ENCODE measurements around the gene USH2A. TPM values are rescaled to one million over a fixed set of nuclear protein-coding genes. Genes with fewer than 3 reads are reported as not detected.

The USH2A gene
- total RNA-seq, 4 donors from 2014 or later, result 0.14 TPM; not detected in 3

DNA sequence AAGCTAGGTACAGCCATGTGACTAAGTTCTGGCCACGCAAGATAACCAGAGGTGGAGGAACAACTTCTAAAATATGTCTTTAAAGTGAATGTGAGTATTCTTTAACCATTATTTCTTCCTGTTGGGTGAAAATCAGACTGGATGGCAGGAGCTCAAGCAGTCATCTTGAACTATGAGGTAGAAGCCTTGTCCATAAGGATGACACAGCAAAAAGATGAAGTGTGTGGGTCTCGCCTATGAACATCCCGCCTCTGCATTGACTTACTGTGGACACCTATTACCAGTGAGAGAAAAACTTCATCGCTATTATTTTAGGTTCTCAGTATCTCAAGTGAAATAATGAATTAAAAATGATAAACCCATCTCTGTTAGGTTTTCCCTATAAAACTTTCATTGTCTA, 365.3 kb downstream of the USH2A start:
- intact Hi-C loops (cut with DNase I; ENCODE audit: low total_unique reads), result no loop called here
- Histone ChIP-seq H3K9me3 (no peaks in the 10 kb centered on the region), H3K27me3 (no peaks in the 10 kb centered on the region), H3K27ac (no peak overlapping the region), H3K4me3 (no peak overlapping the region), H3K36me3 (no peaks in the 10 kb centered on the region), H3K4me1 (no peaks in the 10 kb centered on the region)
- no peak for DNase-seq
- TF ChIP-seq POLR2A (IDR thresholded peaks at IDR 0.05), result no peak
- TF ChIP-seq, protein P1, sequence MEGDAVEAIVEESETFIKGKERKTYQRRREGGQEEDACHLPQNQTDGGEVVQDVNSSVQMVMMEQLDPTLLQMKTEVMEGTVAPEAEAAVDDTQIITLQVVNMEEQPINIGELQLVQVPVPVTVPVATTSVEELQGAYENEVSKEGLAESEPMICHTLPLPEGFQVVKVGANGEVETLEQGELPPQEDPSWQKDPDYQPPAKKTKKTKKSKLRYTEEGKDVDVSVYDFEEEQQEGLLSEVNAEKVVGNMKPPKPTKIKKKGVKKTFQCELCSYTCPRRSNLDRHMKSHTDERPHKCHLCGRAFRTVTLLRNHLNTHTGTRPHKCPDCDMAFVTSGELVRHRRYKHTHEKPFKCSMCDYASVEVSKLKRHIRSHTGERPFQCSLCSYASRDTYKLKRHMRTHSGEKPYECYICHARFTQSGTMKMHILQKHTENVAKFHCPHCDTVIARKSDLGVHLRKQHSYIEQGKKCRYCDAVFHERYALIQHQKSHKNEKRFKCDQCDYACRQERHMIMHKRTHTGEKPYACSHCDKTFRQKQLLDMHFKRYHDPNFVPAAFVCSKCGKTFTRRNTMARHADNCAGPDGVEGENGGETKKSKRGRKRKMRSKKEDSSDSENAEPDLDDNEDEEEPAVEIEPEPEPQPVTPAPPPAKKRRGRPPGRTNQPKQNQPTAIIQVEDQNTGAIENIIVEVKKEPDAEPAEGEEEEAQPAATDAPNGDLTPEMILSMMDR (IDR thresholded peaks at IDR 0.05), result no peak

DNA sequence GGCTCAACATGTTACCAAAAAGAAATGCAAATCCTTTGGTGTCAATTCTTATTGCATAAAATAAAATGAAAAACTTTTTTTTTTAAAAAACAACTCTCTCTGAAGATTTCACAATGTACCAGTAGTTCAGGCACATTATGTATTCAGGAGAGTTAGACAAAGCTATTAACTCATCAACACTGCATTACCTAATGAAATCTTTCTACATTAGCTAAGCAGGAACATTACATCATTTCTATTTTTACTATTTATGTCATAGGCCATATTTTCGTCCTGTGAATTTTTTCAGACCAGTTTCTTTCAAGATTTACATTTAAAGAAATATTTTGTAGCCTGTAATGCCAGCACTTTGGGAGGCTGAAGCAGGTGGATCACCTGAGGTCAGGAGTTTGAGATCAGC, 366.2 kb downstream of the USH2A start:
- Histone ChIP-seq H3K27ac (no peak overlapping the region), H3K4me3 (no peak overlapping the region), H3K36me3 (no peaks in the 10 kb centered on the region), H3K9me3 (no peaks in the 10 kb centered on the region), H3K4me1 (no peaks in the 10 kb centered on the region), H3K27me3 (no peaks in the 10 kb centered on the region)
- TF ChIP-seq POLR2A (IDR thresholded peaks at IDR 0.05), result no peak
- TF ChIP-seq, protein P1 (IDR thresholded peaks at IDR 0.05), result no peak
- intact Hi-C loops (cut with DNase I; ENCODE audit: low total_unique reads), result no loop called here
- no peak for DNase-seq

DNA sequence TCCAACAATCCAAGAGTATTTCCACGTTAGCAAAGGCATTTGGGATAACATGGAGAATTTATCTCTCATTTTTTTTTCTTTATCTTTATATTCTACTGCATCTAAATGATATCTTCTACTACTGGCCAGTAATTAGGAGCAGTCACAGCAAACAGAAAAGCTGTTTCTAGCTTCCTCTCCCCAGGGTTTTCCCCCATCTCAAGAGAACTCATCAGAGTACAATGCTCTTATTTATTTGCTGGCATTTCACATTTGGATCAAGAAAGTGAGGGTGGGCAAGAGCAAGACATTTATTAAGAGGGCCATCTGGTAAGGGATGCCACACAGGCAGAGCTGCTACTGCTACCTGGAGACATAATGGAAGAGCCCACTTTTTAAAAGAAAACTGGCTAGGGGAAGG, 368.2 kb downstream of the USH2A start:
- no peaks in the 10 kb centered on the region for H3K36me3 ChIP-seq
- no peaks in the 10 kb centered on the region for H3K4me1 ChIP-seq
- TF ChIP-seq, protein P1 (IDR thresholded peaks at IDR 0.05), result no peak
- no peak for TF ChIP-seq POLR2A (IDR thresholded peaks at IDR 0.05)
- H3K27ac ChIP-seq, result no peak overlapping the region
- no peaks in the 10 kb centered on the region for H3K27me3 ChIP-seq
- DNase-seq, result no peak
- no peak overlapping the region for H3K4me3 ChIP-seq
- intact Hi-C loops (cut with DNase I; ENCODE audit: low total_unique reads), result no loop called here
- no peaks in the 10 kb centered on the region for H3K9me3 ChIP-seq

DNA sequence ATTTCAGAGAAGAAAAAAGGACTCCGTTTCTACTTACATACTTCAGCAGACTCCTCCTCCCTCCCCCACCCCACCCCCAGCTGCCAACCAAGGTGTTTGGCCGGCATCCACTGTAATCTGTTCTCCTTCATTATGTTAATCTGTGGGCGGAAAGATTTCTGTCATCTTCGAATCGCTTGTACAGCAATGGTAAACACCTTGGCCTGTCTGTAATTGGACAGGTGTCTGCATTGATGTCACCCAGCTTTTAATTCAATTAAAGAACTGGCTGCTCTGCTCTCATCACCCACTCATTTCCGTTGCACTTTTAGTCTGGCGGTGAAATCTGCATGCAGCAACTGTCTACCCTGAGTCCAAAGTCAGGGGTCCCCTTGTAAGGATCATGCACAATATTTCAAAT, 368.6 kb downstream of the USH2A start:
- TF ChIP-seq, protein P1 (IDR thresholded peaks at IDR 0.05), result no peak
- no peak for TF ChIP-seq POLR2A (IDR thresholded peaks at IDR 0.05)
- H3K4me3 ChIP-seq, result no peak overlapping the region
- H3K9me3 ChIP-seq, result no peaks in the 10 kb centered on the region
- H3K4me1 ChIP-seq, result no peaks in the 10 kb centered on the region
- no peaks in the 10 kb centered on the region for H3K36me3 ChIP-seq
- no peak overlapping the region for H3K27ac ChIP-seq
- intact Hi-C loops (cut with DNase I; ENCODE audit: low total_unique reads), result no loop called here
- no peak for DNase-seq
- no peaks in the 10 kb centered on the region for H3K27me3 ChIP-seq

DNA sequence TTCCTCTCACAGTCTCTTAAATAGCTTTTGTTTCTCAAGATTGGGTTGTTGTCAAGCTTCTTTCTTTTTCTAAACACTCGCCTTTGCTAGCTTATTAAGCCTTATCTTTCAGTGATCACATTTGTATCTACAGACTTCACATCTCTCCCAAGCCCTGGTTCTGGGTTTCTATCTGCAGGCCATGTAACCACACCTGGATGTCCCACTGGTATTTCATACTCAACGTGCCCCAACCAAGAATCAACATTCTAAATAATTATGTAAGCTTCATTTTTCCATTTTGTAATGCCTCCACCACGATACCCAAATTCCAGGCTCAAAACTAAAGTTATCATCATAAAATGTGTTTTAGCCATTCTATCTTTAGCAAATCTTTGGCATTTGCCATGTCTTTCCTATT, 372.2 kb downstream of the USH2A start:
- no peak for DNase-seq
- Histone ChIP-seq H3K36me3 (no peaks in the 10 kb centered on the region), H3K9me3 (no peaks in the 10 kb centered on the region), H3K4me1 (no peaks in the 10 kb centered on the region), H3K27me3 (no peaks in the 10 kb centered on the region), H3K27ac (no peak overlapping the region), H3K4me3 (no peak overlapping the region)
- no peak for TF ChIP-seq POLR2A (IDR thresholded peaks at IDR 0.05)
- TF ChIP-seq, protein P1 (IDR thresholded peaks at IDR 0.05), result no peak
- intact Hi-C loops (cut with DNase I; ENCODE audit: low total_unique reads), result no loop called here
